MCF 10A (cell line): ENCODE data around the gene SH3BP4. TPM values are rescaled to one million over a fixed set of nuclear protein-coding genes. Genes with fewer than 3 reads are reported as not detected.

ENCODE experiments used
- BruUV-seq: library from RNA; stranded (reverse); fragments of 400-500 nt; replicated peaks from 2 replicates; lab custom pipeline; 2021; lab: Mats Ljungman, UMichigan
- CTCF ChIA-PET: fragments of 300-600 bp; sonication (Branson Sonifier 250); formaldehyde crosslinking; extraction: SDS; loops from one replicate; lab custom pipeline; 2021; ENCODE audit warnings: antibody characterized with exemption, inconsistent platforms; lab: Yijun Ruan, JAX
- POLR2A ChIA-PET: fragments of 300-600, 350-650 bp; sonication (Branson Sonifier 250); formaldehyde crosslinking; extraction: SDS; loops from one replicate; lab custom pipeline; 2020; ENCODE audit warnings: antibody characterized with exemption, inconsistent platforms; lab: Yijun Ruan, JAX
- DNase-seq: peaks from one replicate; pipeline ENCODE4 v3.0.0-alpha.2; 2018; ENCODE audit not compliant: unreplicated experiment
- H3K27ac Mint-ChIP-seq: one replicate; pipeline ENCODE4 v1.8.0; 2022; ENCODE audit warnings: mild to moderate bottlenecking, low read depth, mixed read lengths; ENCODE audit not compliant: unreplicated experiment
- H3K27me3 Mint-ChIP-seq: one replicate; pipeline ENCODE4 v1.8.0; 2022; ENCODE audit warnings: mixed read lengths; ENCODE audit not compliant: insufficient read depth, unreplicated experiment
- H3K36me3 Mint-ChIP-seq: one replicate; pipeline ENCODE4 v1.8.0; 2022; ENCODE audit warnings: mild to moderate bottlenecking, moderate library complexity, mixed read lengths; ENCODE audit not compliant: insufficient read depth, unreplicated experiment
- H3K4me1 Mint-ChIP-seq: one replicate; pipeline ENCODE4 v1.8.0; 2022; ENCODE audit warnings: mixed read lengths; ENCODE audit not compliant: insufficient read depth, unreplicated experiment
- H3K4me3 Mint-ChIP-seq: one replicate; pipeline ENCODE4 v1.8.0; 2022; ENCODE audit warnings: mild to moderate bottlenecking, moderate library complexity, mixed read lengths; ENCODE audit not compliant: unreplicated experiment
- H3K9me3 Mint-ChIP-seq: one replicate; pipeline ENCODE4 v1.8.0; 2022; ENCODE audit warnings: mixed read lengths; ENCODE audit not compliant: unreplicated experiment
- CTCF ChIP-seq: fragments of 200-600 bp; IDR thresholded peaks from one replicate; pipeline ENCODE4 v1.8.0; 2022; ENCODE audit warnings: antibody characterized with exemption, mild to moderate bottlenecking; ENCODE audit not compliant: unreplicated experiment
- intact Hi-C: fragments of 100-400 bp; cut with micrococcal nuclease; formaldehyde crosslinking; loops from 2 replicates; pipeline ENCODE4 v1.14.1; 2022
- total RNA-seq: library from RNA; stranded (reverse); gene quantifications from 2 replicates; pipeline ENCODE4 v1.2.3, GENCODE V29; 2022

SH3BP4 gene
- total RNA-seq, 1 experiment from 2014 or later: 59.7 TPM

- no peak for DNase-seq
- H3K4me1 Mint-ChIP-seq: peaks cover 4% of the 10 kb centered on the region
- CTCF ChIA-PET: interaction anchor here (0.5 kb wide), 2 partner anchors 27 to 915 kb away, joined by 3 read pairs; no protein-coding TSS in a partner anchor
- no peak overlapping the region for H3K4me3 Mint-ChIP-seq
- no peak overlapping the region for H3K27ac Mint-ChIP-seq
- H3K36me3 Mint-ChIP-seq: no peaks in the 10 kb centered on the region
- intact Hi-C loops: no loop called here
- H3K27me3 Mint-ChIP-seq: no peaks in the 10 kb centered on the region
- no peaks in the 10 kb centered on the region for H3K9me3 Mint-ChIP-seq
- no TSS peak for BruUV-seq
- TF ChIP-seq CTCF: no peak
- POLR2A ChIA-PET: no interaction called here
Measured at GRCh38 chr2:235092433-235093223, 140.8 kb downstream of the SH3BP4 start.

GRCh38 chr2:235094457-235094856, 142.6 kb downstream of the SH3BP4 start:
- DNase-seq: no peak
- H3K36me3 Mint-ChIP-seq: no peaks in the 10 kb centered on the region
- POLR2A ChIA-PET: no interaction called here
- BruUV-seq: no TSS peak
- no peak overlapping the region for H3K4me3 Mint-ChIP-seq
- no peak for TF ChIP-seq CTCF
- no peak overlapping the region for H3K27ac Mint-ChIP-seq
- no peaks in the 10 kb centered on the region for H3K27me3 Mint-ChIP-seq
- intact Hi-C loops: no loop called here
- no peaks in the 10 kb centered on the region for H3K9me3 Mint-ChIP-seq
- CTCF ChIA-PET: interaction anchor here (0.6 kb wide), 1 partner anchor 84 kb away, joined by 3 read pairs; no protein-coding TSS in a partner anchor
- H3K4me1 Mint-ChIP-seq: peaks cover 8% of the 10 kb centered on the region

GRCh38 chr2:235095569-235095968, 143.8 kb downstream of the SH3BP4 start:
- TF ChIP-seq CTCF: no peak
- no peak overlapping the region for H3K27ac Mint-ChIP-seq
- H3K4me3 Mint-ChIP-seq: no peak overlapping the region
- peaks cover 8% of the 10 kb centered on the region for H3K4me1 Mint-ChIP-seq
- no TSS peak for BruUV-seq
- H3K9me3 Mint-ChIP-seq: no peaks in the 10 kb centered on the region
- ChIA-PET CTCF (interaction anchor here (0.7 to 0.9 kb wide), 2 partner anchors 22 to 323 kb away, joined by 3 to 4 read pairs; no protein-coding TSS in a partner anchor), POLR2A (no interaction called here)
- intact Hi-C loops: no loop called here
- H3K36me3 Mint-ChIP-seq: no peaks in the 10 kb centered on the region
- peak; percentile 13 for DNase-seq
- H3K27me3 Mint-ChIP-seq: no peaks in the 10 kb centered on the region

GRCh38 chr2:235096447-235096846, 144.6 kb downstream of the SH3BP4 start:
- Mint-ChIP-seq H3K4me3 (no peak overlapping the region), H3K27me3 (no peaks in the 10 kb centered on the region), H3K36me3 (no peaks in the 10 kb centered on the region), H3K4me1 (peaks cover 8% of the 10 kb centered on the region), H3K9me3 (no peaks in the 10 kb centered on the region), H3K27ac (no peak overlapping the region)
- ChIA-PET POLR2A (no interaction called here), CTCF (interaction anchor here (0.7 kb wide), 1 partner anchor 551 kb away, joined by 4 read pairs; no protein-coding TSS in a partner anchor)
- intact Hi-C loops: no loop called here
- TF ChIP-seq CTCF: no peak
- no TSS peak for BruUV-seq
- DNase-seq: no peak
